ENCODE data around the gene CDKL5.
A peak's percentile ranks its signal among the peaks of the same experiment; 100 is the strongest.

The CDKL5 gene

DNA sequence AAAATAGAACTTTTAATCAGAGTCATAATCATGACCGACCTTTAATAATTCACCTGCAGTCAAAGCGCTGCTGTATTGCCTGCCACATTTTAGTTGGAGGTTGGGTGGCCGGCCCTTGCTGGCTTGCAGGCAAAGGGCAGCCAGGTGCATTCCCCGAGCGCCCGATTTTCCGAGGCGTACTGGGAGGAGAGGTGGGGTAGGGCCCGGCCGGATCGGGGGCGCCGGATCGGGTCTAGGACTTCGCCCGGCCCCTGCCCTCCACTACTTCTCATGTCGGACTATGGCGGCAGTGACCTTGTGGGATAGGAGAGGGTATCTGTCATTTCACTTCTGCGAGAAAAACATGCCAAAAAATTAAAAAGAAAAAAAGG, 249.0 kb downstream of the CDKL5 start:
- Mint-ChIP-seq H3K27ac (ENCODE audit: low read depth) (peak overlapping the region; percentile 95), H3K27me3 (no peaks in the 10 kb centered on the region), H3K9me3 (no peaks in the 10 kb centered on the region), H3K4me3 (peak overlapping the region; percentile 79), H3K4me1 (peaks cover 4% of the 10 kb centered on the region), H3K36me3 (ENCODE audit: insufficient read depth) (peaks cover 24% of the 10 kb centered on the region)
- ATAC-seq (replicated peaks; ENCODE audit: extremely low read depth, poor library complexity, severe bottlenecking) (peak; percentile 29), DNase-seq (ENCODE audit: low spot score in 2 of 2) (peak in 1 of 2 donors; percentile 10)

DNA sequence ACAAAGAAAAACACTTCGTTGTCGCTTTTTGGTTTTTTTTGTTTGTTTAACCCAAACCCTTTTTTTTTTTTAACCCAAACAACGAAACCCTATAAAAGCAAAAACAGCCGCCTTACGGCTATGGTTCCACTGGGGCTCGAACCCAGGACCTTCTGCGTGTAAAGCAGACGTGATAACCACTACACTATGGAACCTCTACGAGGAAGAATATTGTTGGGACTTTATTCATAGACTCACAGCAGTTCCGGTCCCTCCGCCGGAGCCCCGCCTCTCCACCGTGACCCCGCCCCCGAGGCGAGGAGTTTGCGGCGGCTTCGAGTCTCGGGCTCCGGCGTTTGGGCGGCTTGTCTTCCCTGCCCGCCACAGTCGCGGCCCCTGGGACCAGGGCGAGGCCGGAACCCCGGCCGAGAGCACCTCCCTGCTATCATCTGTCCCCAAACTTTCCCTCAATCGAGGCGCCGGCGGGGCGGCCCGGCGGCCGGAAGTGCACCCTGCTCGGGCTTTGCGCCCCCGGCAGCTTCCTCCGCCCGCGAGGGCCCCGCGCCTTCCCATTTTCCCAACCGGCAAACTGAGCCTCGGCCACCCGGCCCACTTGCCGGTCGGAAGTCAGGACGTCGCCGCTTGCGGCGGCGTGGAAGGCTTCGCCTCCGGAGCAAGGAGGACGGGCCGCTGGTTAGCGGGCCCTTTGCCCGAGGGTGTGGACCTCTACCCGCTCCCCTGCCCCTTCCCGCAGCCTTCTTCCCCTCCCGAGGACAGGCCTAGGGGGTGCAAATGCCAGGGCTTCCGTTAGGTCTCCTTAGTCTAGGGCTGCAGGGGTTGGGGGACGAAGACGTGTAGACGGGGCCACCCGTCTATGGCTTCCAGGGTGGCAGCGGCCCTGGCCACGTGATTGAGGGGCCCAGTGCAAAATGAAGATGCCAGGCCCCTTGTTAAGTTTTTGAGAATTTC, 249.7 kb downstream of the CDKL5 start:
- DNase-seq (ENCODE audit: low spot score in 2 of 2) (peak; percentile 78 to 79), ATAC-seq (replicated peaks; ENCODE audit: extremely low read depth, poor library complexity, severe bottlenecking) (peak; percentile 84)
- H3K36me3 Mint-ChIP-seq (ENCODE audit: insufficient read depth): peaks cover 24% of the 10 kb centered on the region
- peaks cover 4% of the 10 kb centered on the region for H3K4me1 Mint-ChIP-seq
- H3K27me3 Mint-ChIP-seq: no peaks in the 10 kb centered on the region
- no peaks in the 10 kb centered on the region for H3K9me3 Mint-ChIP-seq
- H3K4me3 Mint-ChIP-seq: peak overlapping the region; percentile 79
- H3K27ac Mint-ChIP-seq (ENCODE audit: low read depth): peak overlapping the region; percentile 95

DNA sequence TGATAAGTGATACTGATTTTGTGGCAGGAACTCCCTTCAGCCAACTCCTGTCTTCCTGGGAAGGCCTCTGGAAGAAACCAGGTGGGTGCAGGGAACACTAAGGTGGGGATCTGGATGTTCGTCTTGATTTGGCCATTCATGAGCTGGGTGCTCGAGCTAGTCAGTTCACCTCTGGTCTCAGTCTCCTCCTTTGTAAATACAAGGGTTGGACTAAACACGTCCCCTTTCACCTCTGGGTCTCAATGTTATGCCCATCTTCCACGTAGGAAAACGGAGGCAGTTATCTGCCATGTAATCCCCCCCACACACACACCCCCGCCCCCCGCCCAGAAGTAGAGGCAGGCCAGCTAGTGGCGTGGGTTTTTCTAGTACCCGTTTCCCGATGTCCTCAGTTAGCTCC, 250.6 kb downstream of the CDKL5 start:
- no peak overlapping the region for H3K27ac Mint-ChIP-seq (ENCODE audit: low read depth)
- peak overlapping the region; percentile 79 for H3K4me3 Mint-ChIP-seq
- no peak for ATAC-seq (replicated peaks; ENCODE audit: extremely low read depth, poor library complexity, severe bottlenecking)
- H3K36me3 Mint-ChIP-seq (ENCODE audit: insufficient read depth): peaks cover 24% of the 10 kb centered on the region
- peaks cover 4% of the 10 kb centered on the region for H3K4me1 Mint-ChIP-seq
- H3K27me3 Mint-ChIP-seq: no peaks in the 10 kb centered on the region
- H3K9me3 Mint-ChIP-seq: no peaks in the 10 kb centered on the region
- no peak for DNase-seq (ENCODE audit: low spot score in 2 of 2)

DNA sequence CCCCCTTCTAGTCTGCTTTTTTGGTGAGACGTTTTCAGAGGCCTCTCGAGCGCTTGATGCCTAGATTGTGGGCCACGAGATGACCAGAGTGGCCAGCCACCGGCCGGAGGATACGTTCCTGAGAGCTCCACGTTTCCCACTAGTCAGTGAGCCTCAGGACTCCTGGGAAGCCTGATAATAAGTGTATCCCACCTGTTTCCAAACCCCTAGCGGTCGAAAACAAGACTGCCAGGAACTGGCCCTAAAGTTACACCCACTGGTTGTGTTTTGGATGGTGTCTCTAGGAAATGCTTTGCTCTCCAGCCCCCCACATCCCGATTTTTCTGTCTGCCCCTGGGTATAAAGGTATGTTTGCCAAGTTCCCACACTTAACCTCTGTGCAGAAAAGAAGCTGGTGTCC, 251.1 kb downstream of the CDKL5 start:
- H3K27me3 Mint-ChIP-seq: no peaks in the 10 kb centered on the region
- peaks cover 4% of the 10 kb centered on the region for H3K4me1 Mint-ChIP-seq
- DNase-seq (ENCODE audit: low spot score in 2 of 2) (no peak), ATAC-seq (replicated peaks; ENCODE audit: extremely low read depth, poor library complexity, severe bottlenecking) (no peak)
- H3K27ac Mint-ChIP-seq (ENCODE audit: low read depth): no peak overlapping the region
- peak overlapping the region; percentile 79 for H3K4me3 Mint-ChIP-seq
- no peaks in the 10 kb centered on the region for H3K9me3 Mint-ChIP-seq
- H3K36me3 Mint-ChIP-seq (ENCODE audit: insufficient read depth): peaks cover 24% of the 10 kb centered on the region

DNA sequence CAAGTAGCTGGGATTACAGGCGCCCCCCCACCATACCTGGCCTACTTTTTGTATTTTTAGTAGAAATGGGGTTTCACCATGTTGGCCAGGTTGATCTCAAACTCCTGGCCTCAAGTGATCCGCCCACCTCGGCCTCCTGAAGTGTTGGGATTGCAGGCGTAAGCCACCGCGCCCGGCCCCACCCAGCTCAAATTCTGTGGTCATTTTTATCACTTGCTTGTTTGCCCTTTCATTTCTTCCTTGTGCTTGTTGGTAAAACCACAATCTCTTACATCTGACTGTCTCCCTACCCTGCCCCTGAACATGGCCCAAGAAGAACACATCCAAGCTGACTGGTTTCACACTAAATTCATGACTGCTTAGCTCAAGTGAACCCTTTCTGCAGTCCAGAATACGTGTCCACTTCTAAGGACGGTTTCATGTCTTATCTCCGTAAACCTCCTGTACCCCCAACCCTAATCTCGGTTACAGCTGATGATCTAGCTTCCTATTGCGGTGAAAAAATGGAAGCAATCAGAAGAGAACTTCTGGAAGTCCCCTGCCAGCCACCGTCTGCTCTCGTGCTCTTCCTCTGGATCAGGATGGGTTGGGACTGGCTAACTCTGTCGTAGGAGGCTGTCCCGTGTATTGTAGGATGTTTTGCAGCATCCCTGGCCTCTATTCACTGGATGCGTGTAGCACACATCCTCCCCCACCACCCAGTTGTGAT, 251.9 kb downstream of the CDKL5 start:
- Mint-ChIP-seq H3K9me3 (no peaks in the 10 kb centered on the region), H3K4me1 (peaks cover 4% of the 10 kb centered on the region), H3K27ac (ENCODE audit: low read depth) (no peak overlapping the region), H3K36me3 (ENCODE audit: insufficient read depth) (peaks cover 24% of the 10 kb centered on the region), H3K4me3 (no peak overlapping the region), H3K27me3 (no peaks in the 10 kb centered on the region)
- ATAC-seq (replicated peaks; ENCODE audit: extremely low read depth, poor library complexity, severe bottlenecking) (no peak), DNase-seq (ENCODE audit: low spot score in 2 of 2) (no peak)

DNA sequence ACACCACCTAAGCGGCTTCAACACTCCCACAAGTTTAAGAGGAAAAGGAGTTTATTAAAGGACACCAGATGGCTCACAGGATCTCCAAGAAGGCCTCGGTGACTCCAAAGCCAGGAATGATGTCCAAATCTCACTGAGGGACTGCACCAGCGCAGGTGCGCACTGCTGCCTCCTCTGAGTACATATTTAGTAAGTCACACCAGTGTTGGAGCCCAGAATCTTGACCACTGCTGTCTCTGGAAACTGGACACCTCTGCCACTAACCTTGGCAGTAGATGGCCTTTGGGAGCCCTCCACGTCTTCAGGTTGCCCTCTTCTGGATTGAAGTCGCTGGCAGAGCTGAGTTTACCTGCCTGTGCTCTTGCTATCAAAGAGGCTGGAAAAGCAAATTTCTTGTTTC, 256.6 kb downstream of the CDKL5 start:
- ATAC-seq (replicated peaks; ENCODE audit: extremely low read depth, poor library complexity, severe bottlenecking) (no peak), DNase-seq (ENCODE audit: low spot score in 2 of 2) (no peak)
- Mint-ChIP-seq H3K4me3 (no peak overlapping the region), H3K36me3 (ENCODE audit: insufficient read depth) (peaks cover 5% of the 10 kb centered on the region), H3K27ac (ENCODE audit: low read depth) (no peak overlapping the region), H3K9me3 (no peaks in the 10 kb centered on the region), H3K27me3 (no peaks in the 10 kb centered on the region), H3K4me1 (peaks cover 4% of the 10 kb centered on the region)

DNA sequence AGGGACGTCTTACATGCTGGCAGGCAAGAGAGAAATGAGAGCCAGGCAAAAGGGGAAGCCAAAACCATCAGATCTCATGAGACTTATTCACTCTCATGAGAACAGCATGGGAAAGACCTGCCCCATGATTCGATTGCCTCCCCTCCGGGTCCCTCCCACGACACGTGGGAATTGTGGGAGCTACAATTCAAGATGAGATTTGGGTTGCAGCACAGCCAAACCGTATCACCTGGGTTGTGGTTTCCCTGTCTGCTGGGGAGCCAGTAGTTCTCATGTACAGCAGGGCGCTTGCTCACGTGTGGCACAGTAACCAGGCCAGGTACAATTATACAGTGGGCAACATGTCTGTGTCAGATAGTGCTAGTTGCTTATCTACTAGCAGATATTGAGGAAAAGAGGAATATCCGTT, 257.6 kb downstream of the CDKL5 start:
- Mint-ChIP-seq H3K36me3 (ENCODE audit: insufficient read depth) (no peaks in the 10 kb centered on the region), H3K9me3 (no peaks in the 10 kb centered on the region), H3K4me3 (no peak overlapping the region), H3K27me3 (no peaks in the 10 kb centered on the region), H3K27ac (ENCODE audit: low read depth) (no peak overlapping the region), H3K4me1 (no peaks in the 10 kb centered on the region)
- DNase-seq (ENCODE audit: low spot score in 2 of 2) (no peak), ATAC-seq (replicated peaks; ENCODE audit: extremely low read depth, poor library complexity, severe bottlenecking) (no peak)

DNA sequence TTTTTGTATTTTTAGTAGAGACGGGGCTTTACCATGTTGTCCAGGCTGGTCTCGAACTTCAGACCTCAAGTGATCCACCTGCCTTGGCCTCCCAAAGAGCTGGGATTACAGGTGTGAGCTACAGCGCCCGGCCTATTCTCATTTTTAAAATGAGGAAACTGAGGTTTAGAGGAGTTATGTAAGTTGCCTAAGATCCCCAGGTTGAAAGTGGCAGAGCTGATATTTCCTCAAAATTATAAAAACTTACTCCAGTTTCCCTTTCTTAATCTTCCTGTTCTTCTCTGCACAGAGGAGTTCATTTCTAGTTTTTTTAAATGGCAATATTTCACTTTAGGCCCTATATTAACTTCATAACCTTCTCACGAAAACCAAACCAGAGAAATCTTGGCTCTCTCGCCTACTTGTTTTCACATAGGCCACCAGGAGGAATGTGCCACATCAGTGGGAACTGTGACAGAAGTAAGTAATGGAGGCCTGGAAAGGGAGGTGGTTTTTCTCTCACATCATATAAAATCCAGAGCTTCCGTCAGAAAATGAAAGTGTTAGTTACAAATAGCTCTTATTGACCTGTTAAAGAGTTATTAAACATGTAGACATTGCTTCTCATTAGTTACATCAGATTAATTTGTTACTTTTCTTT, 262.6 kb downstream of the CDKL5 start:
- H3K4me3 Mint-ChIP-seq: no peak overlapping the region
- ATAC-seq (replicated peaks; ENCODE audit: extremely low read depth, poor library complexity, severe bottlenecking) (no peak), DNase-seq (ENCODE audit: low spot score in 2 of 2) (no peak)
- no peak overlapping the region for H3K27ac Mint-ChIP-seq (ENCODE audit: low read depth)
- H3K4me1 Mint-ChIP-seq: no peaks in the 10 kb centered on the region
- no peaks in the 10 kb centered on the region for H3K36me3 Mint-ChIP-seq (ENCODE audit: insufficient read depth)
- no peaks in the 10 kb centered on the region for H3K9me3 Mint-ChIP-seq
- no peaks in the 10 kb centered on the region for H3K27me3 Mint-ChIP-seq

DNA sequence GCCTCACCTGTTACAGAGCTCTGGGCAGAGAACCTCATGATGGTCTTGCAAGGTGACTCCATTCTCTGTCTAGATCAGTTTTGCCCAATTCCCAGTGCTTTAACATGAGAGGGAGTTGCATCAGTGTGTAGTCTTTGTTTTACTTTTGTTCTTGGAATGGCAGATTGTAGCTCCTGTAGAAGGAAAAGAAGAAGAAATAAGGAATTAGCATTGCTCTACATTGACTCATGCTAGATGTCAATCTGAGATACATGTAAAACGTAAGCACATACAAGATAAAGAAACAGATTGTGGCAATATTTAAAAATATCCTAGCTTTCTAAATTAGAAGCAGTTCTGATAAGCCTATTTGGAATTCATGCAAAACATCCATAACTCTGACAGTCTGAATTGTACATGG, 266.0 kb downstream of the CDKL5 start:
- no peak for ATAC-seq (replicated peaks; ENCODE audit: extremely low read depth, poor library complexity, severe bottlenecking)
- Mint-ChIP-seq H3K9me3 (no peaks in the 10 kb centered on the region), H3K4me1 (no peaks in the 10 kb centered on the region), H3K27me3 (no peaks in the 10 kb centered on the region), H3K27ac (ENCODE audit: low read depth) (no peak overlapping the region), H3K36me3 (ENCODE audit: insufficient read depth) (no peaks in the 10 kb centered on the region), H3K4me3 (no peak overlapping the region)
- no peak for DNase-seq (ENCODE audit: low spot score in 2 of 2)

DNA sequence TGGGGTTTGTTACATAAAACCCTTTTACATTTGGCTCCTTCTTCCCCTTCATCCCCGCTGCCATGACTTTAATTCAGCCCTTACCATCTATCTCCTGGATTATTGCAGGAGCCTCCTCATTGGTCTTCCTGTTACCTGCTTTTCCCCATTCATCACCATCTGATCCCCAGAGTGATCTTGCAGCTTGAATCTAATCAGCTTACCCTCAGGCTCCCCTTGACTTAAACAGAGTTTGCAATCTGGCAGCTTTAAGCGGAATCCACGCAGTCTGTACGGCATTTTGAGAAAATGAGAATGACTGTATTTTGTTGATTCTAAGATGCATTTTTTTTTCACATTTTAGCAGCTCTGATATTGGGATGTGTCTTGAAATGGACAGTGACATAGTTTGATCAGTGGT, 267.1 kb downstream of the CDKL5 start:
- Mint-ChIP-seq H3K4me1 (no peaks in the 10 kb centered on the region), H3K27me3 (peaks cover 7% of the 10 kb centered on the region), H3K4me3 (no peak overlapping the region), H3K9me3 (no peaks in the 10 kb centered on the region), H3K36me3 (ENCODE audit: insufficient read depth) (no peaks in the 10 kb centered on the region), H3K27ac (ENCODE audit: low read depth) (no peak overlapping the region)
- no peak for DNase-seq (ENCODE audit: low spot score in 2 of 2)
- no peak for ATAC-seq (replicated peaks; ENCODE audit: extremely low read depth, poor library complexity, severe bottlenecking)

DNA sequence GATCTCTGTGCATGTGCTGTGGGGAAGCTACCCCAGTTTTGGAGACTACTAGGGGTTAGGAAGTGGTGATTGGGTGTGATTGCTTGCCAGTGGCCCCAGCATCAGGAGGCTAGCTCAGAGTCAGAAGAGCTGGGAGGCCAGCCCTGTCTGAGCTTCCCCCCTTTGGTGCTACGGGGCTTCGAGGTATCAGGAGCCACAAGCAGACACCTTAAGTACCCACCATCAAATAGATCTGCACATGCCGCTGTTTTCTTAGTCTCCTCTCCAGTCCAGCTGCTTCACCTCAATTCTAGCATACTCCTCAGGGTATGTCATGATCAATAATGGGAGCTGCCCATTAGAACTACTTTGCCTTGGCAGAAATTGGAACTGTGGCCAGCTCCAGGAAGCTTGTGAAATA, 271.2 kb downstream of the CDKL5 start:
- Mint-ChIP-seq H3K4me1 (no peaks in the 10 kb centered on the region), H3K4me3 (no peak overlapping the region), H3K27ac (ENCODE audit: low read depth) (no peak overlapping the region), H3K9me3 (no peaks in the 10 kb centered on the region), H3K36me3 (ENCODE audit: insufficient read depth) (no peaks in the 10 kb centered on the region), H3K27me3 (peaks cover 19% of the 10 kb centered on the region)
- no peak for ATAC-seq (replicated peaks; ENCODE audit: extremely low read depth, poor library complexity, severe bottlenecking)
- DNase-seq (ENCODE audit: low spot score in 2 of 2): no peak

DNA sequence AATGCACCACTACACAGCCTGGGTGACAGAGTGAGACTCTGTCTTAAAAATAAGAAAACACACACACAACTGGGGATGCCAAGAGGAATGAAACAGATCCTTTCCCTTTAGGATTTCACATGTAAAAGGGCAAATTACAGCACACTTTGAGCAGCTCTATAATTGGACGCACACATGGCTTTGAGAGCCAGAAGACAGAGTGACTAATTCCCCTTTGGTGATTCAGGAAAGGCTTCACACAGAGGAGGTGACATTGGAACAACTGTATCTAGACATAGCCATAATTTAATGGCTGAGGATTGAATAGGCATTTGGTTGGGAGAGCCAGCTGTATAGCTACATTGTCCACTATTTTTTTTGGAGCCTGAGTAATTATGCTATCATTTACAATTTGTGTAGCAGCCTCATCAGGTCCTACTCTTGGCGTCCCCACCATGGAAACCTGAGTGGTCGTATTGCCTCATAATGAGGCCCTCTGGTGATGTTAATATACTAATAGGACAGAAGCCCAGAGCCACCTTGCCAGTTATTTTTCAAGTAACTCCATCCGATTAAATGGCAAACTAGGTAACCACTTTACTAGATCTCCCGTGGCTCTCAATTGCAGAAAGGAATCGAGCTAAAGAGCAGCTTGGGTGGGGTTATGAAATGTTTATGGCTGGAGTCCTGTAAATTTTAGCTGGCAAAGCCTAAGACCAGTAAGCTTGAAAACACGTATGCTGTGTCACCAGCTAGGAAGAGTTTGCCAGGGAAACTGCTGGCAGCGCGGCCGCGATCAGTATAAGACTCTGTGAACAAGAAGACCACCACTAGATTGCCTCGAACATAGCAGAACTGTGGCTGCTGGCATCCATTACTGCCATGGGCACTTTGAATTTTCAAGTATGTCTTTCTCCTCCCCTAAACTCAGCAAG, 273.6 kb downstream of the CDKL5 start:
- H3K27me3 Mint-ChIP-seq: peaks cover 30% of the 10 kb centered on the region
- no peaks in the 10 kb centered on the region for H3K36me3 Mint-ChIP-seq (ENCODE audit: insufficient read depth)
- H3K4me3 Mint-ChIP-seq: no peak overlapping the region
- ATAC-seq (replicated peaks; ENCODE audit: extremely low read depth, poor library complexity, severe bottlenecking) (no peak), DNase-seq (ENCODE audit: low spot score in 2 of 2) (no peak)
- no peak overlapping the region for H3K27ac Mint-ChIP-seq (ENCODE audit: low read depth)
- no peaks in the 10 kb centered on the region for H3K9me3 Mint-ChIP-seq
- H3K4me1 Mint-ChIP-seq: no peaks in the 10 kb centered on the region
